AG04449 (cell line): Measurements from ENCODE around the gene ACER3.
A peak's percentile ranks its signal among the peaks of the same experiment; 100 is the strongest.

Experiments
- CTCF ChIA-PET: fragments of 350-600 bp; formaldehyde crosslinking; extraction: SDS; loops from one replicate; lab custom pipeline; 2021; ENCODE audit warnings: antibody characterized with exemption; lab: Yijun Ruan, JAX
- POLR2A ChIA-PET: fragments of 400-600, 350-600 bp; formaldehyde crosslinking; extraction: SDS; loops from one replicate; lab custom pipeline; 2020; ENCODE audit warnings: antibody characterized with exemption, inconsistent platforms; lab: Yijun Ruan, JAX
- DNase-seq: peaks from one replicate; pipeline ENCODE4 v3.0.0-alpha.2; 2010; ENCODE audit warnings: low read depth, low spot score
- H3K4me3 ChIP-seq: 2 replicates; pipeline ENCODE4 v1.5.1; 2011; ENCODE audit warnings: low read depth, mild to moderate bottlenecking, control low read depth, low read length
- CTCF ChIP-seq: IDR thresholded peaks from one replicate; pipeline ENCODE4 v1.5.1; 2011; ENCODE audit warnings: mild to moderate bottlenecking, moderate library complexity, low read length, control low read depth, inconsistent platforms; ENCODE audit not compliant: insufficient read depth; ENCODE audit errors: missing control alignments

The ACER3 gene

GRCh38 chr11:77062924-77063323, 202.2 kb downstream of the ACER3 start:
- ChIA-PET CTCF (interaction anchor here (0.7 to 5.2 kb wide), 11 partner anchors 9 to 329 kb away, joined by 3 to 86 read pairs (median 5); no protein-coding TSS in a partner anchor), POLR2A (interaction anchor here (1.1 kb wide), 1 partner anchor 16 kb away, joined by 3 read pairs; no protein-coding TSS in a partner anchor)
- DNase-seq, result no peak
- H3K4me3 ChIP-seq, result no peak overlapping the region
- no peak for TF ChIP-seq CTCF

DNA sequence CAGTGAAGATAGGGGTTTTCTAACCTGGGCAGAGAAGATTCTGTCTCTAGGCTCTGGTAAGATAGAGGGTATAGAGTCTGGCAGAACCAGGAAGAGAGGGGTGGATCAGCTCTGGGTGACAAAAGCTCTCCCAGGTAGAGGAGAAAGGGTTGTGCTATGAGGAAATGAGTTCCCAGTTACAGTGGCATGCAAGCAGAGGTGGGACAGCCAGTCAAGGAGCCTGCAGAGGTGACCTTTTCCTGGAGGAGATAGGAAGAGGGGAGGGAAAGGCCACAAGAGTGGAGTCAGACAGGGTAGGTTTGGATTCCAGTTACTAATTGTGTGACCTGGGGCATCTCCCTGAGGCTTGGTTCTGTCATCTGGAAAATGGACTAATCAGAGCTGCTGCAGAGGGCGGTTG, 202.7 kb downstream of the ACER3 start:
- CTCF ChIA-PET, result interaction anchor here (0.7 to 5.2 kb wide), 10 partner anchors 9 to 145 kb away, joined by 3 to 86 read pairs (median 6); no protein-coding TSS in a partner anchor
- DNase-seq, result no peak
- no peak for TF ChIP-seq CTCF
- H3K4me3 ChIP-seq, result no peak overlapping the region
- POLR2A ChIA-PET, result interaction anchor here (1.1 kb wide), 1 partner anchor 16 kb away, joined by 3 read pairs; no protein-coding TSS in a partner anchor

DNA sequence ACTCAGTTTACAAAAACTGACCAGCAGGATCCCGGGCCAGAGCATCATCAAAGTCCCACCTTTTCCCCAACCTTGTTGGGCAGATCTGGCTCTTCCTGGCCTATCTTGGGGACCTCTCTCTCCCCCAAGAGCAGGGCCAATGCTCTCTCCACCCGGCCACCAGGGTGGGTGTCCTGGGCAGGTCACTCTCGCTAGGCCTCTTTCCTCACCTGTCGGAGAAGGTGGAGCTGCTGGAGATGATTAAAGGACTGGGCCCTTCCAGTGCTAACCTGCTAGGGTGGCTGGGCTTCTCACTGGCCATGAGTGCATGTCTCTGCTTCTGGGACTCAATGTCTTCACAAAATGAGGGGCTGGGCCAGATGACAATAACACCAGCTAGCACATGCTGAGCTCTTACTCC, 203.1 kb downstream of the ACER3 start:
- TF ChIP-seq CTCF, result no peak
- no peak overlapping the region for H3K4me3 ChIP-seq
- ChIA-PET CTCF (interaction anchor here (0.6 to 5.2 kb wide), 8 partner anchors 16 to 696 kb away, joined by 3 to 86 read pairs (median 6); no protein-coding TSS in a partner anchor), POLR2A (no interaction called here)
- DNase-seq, result no peak

- H3K4me3 ChIP-seq, result no peak overlapping the region
- no peak for TF ChIP-seq CTCF
- ChIA-PET POLR2A (no interaction called here), CTCF (interaction anchor here (0.6 to 5.2 kb wide), 8 partner anchors 12 to 695 kb away, joined by 3 to 86 read pairs (median 5); no protein-coding TSS in a partner anchor)
- no peak for DNase-seq
These were observed 204.0 kb downstream of the ACER3 start for GRCh38 chr11:77064648-77065217.

DNA sequence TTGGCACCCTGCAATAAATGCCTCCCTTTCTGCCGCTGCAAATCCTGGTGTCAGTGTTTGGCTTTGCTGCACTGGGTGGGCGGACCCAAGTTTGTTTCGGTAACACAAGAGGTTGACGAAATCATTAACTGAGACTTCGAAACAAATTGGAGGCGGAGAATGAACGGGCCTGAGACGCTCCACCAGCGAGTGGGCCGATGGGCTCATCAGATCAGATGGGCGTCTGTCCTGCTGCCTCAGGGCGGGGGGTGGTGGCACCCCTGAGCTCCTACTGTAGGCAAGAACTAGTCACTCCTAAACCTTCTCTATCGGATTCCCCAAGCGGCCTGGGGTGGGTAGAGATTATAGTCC, 205.1 kb downstream of the ACER3 start:
- TF ChIP-seq CTCF, result no peak
- peak overlapping the region; percentile 63 for H3K4me3 ChIP-seq
- ChIA-PET CTCF (interaction anchor here (0.7 to 5.2 kb wide), 9 partner anchors 14 to 122 kb away, joined by 3 to 86 read pairs (median 4); no protein-coding TSS in a partner anchor), POLR2A (no interaction called here)
- DNase-seq, result no peak
